GM20000 (cell line): ENCODE results near the gene TCIRG1.

ENCODE experiments used
- DNase-seq: peaks from one replicate; pipeline ENCODE4 v3.0.0; 2012; ENCODE audit warnings: low spot score
- TF ChIP-seq, protein P1 (sequence below): IDR thresholded peaks from 2 replicates; pipeline ENCODE4 v1.5.1; 2012; ENCODE audit warnings: mild to moderate bottlenecking, control low read depth; ENCODE audit errors: extremely low read depth, missing control alignments

TCIRG1 gene

DNA sequence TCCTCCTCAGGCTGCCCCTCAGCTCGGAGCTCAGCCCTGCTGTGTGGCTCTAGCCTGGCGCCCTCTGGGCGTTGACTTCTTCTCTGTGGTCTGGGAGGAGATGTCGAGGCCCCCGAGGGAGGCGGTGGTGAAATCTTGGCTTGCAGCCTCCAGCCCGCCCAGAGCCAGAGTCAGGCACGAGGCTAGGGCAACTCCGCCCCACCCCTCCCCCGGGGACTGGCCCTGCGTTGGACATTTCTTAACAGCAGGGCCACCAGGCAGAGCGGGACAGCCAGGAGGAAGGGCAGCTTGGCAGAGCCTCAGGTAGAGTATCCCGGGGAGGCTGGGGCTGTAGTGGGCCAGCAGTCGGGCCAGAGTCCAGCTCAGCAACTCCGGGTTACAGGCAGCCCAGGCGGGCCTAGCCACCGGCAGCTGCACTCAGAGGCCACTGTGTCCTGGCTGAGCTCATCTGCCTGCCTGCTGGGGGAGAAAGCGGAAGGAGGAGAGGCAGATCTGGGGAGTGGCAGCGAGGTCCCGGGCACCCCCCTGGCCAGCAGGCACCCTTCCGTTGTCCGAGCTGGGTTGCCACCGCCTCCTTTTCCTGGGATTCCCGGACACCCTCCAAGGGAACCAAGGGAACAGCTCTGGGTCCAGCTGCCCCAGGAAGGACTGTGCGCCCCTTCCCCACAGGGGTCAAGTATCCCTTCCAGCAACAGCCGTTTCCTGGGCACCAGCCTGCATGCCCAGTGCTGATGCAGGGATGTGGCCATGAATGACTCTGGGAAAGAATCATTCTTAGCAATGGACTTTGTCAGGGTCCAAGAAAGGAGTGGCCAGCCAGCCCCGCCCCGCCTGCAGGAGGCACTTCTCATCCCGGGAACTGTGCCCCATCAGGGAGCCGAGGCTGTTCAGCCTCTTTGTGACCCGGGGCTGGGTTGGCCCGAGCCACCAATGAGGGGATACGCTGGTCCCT is 28.5 kb upstream of the TCIRG1 start, which contains the start of gene ALDH3B1:
ALDH3B1 (plus strand) TSS at position 238 of the 952 bp plus-strand sequence. CDS start 4,971 bp downstream, outside the sequence.
- TF ChIP-seq, protein P1, sequence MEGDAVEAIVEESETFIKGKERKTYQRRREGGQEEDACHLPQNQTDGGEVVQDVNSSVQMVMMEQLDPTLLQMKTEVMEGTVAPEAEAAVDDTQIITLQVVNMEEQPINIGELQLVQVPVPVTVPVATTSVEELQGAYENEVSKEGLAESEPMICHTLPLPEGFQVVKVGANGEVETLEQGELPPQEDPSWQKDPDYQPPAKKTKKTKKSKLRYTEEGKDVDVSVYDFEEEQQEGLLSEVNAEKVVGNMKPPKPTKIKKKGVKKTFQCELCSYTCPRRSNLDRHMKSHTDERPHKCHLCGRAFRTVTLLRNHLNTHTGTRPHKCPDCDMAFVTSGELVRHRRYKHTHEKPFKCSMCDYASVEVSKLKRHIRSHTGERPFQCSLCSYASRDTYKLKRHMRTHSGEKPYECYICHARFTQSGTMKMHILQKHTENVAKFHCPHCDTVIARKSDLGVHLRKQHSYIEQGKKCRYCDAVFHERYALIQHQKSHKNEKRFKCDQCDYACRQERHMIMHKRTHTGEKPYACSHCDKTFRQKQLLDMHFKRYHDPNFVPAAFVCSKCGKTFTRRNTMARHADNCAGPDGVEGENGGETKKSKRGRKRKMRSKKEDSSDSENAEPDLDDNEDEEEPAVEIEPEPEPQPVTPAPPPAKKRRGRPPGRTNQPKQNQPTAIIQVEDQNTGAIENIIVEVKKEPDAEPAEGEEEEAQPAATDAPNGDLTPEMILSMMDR: no peak
- DNase-seq: no peak

DNA sequence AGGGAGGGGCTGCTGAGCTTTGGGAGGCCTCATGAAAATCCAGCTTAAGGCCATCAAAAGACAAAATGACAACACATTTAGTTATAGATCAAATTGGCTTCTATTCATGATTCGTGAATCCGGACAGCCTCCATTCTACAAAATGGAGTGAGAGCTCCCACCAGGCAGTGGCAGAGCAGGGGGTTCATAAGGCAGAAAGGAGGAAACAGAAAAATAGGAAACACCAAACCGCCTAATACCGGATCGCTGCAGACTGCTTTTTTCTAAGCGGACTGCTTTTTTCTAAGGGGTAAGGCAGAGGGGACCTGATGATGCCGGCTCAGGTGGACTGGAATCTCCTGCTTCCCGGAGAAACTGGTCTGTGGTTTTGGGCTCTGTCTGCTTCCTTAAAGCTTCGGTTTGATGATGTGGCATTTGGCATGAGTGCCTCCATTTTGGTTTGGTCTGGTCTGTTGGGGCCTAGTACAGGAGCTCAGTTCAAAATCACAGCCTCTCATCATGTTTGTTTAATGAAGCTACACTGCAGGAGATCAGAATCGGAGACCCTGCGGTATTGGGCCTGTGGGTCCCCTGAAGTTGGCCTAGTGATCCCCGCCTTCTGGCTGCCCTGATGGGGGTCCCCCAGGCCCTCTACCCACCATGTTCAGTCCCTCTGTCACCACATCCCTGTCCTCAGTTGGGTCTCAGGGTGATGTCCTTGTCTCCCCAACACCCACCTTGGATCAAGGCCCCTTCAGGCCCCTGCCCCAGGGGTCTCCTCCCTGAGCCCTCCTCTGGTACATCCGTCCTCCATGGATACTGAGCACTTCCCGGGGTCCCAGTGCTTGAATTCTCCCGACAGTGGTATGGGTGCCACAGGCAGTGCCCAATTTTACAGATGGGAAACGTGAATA is 27.5 kb upstream of the TCIRG1 start:
- TF ChIP-seq, protein P1: no peak
- no peak for DNase-seq

- no peak for DNase-seq
These were observed 26.6 kb upstream of the TCIRG1 start for GRCh38 chr11:68012044-68012842.

DNA sequence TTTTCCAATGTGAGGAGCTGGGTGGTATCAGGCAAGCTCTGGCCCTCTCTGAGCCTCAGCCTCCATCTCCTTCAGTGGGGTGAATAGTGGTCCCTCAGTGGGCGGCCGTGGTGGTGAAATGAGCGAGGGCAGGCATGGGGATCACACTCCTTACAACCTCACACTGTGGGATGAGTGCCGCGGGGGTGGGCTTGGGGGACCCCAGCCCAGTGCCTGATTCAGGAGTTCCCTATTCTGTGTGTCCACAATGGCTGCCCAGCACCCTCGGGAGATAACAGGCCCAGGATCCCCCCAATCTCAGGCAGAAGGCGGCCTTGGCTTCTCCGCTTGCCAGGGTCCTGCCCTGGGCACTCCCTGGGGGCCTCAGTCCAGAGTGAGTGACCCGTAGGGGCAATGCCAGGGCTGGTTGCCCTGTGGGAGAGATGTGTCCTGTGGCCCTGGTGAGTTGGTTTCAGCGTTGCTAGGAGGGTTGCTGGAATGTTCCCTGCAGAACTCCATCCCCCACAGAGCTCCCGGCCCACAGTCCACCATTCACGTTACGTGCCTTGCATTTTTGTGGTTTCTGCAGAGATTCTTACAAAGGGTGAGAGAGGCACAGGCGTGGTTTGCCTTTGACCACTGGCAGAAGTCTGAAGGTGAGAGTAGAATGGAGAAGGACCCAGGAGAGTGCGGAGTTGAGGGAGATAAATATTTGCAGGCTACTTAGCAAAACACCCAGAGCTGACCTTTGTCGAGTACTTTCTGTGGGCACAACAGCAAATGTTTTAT is 25.8 kb upstream of the TCIRG1 start:
- TF ChIP-seq, protein P1: no peak

More at GRCh38 chr11:68012044-68012842, 26.6 kb upstream of the TCIRG1 start:
- TF ChIP-seq, protein P1: no peak

GRCh38 chr11:68013611-68014156 is 25.1 kb upstream of the TCIRG1 start:
- TF ChIP-seq, protein P1: no peak
- no peak for DNase-seq

More for the DNA sequence above, 25.8 kb upstream of the TCIRG1 start:
- DNase-seq: no peak
